VCaP (cell line): ENCODE data around the gene ARL6IP6.
"Not testable (repeated sequence)": the region's sequence is repeated elsewhere in the genome, so short reads cannot be mapped to it uniquely, and the experiment has no call there.

ENCODE experiments used
- H3K27ac ChIP-seq: fragments of 450-650 bp; 2 replicates; pipeline ENCODE4 v1.5.1; 2017
- CTCF ChIP-seq: fragments of 450-650 bp; conservative IDR thresholded peaks from 2 replicates; pipeline ENCODE4 v1.5.1; 2017; ENCODE audit warnings: mild to moderate bottlenecking, moderate library complexity

ARL6IP6 gene

GRCh38 chr2:152723918-152724317, 5.5 kb downstream of the ARL6IP6 start:
- no peak for TF ChIP-seq CTCF
- H3K27ac ChIP-seq: peak overlapping the region; percentile 61

- peak overlapping the region; percentile 76 for H3K27ac ChIP-seq
- TF ChIP-seq CTCF: no peak
Observed at GRCh38 chr2:152729844-152730243, 11.4 kb downstream of the ARL6IP6 start.

- TF ChIP-seq CTCF: no peak
- peak overlapping the region; percentile 76 for H3K27ac ChIP-seq
Observed at GRCh38 chr2:152730591-152731333, 12.3 kb downstream of the ARL6IP6 start.

GRCh38 chr2:152737509-152737908, 19.1 kb downstream of the ARL6IP6 start:
- not testable (repeated sequence) for H3K27ac ChIP-seq

- no peak for TF ChIP-seq CTCF
- H3K27ac ChIP-seq: no peak overlapping the region
Observed at GRCh38 chr2:152738438-152738837, 20.0 kb downstream of the ARL6IP6 start.

GRCh38 chr2:152739705-152740104, 21.3 kb downstream of the ARL6IP6 start:
- H3K27ac ChIP-seq: not testable (repeated sequence)

GRCh38 chr2:152740743-152741328, 22.4 kb downstream of the ARL6IP6 start:
- no peak overlapping the region for H3K27ac ChIP-seq
- peak; percentile 87 for TF ChIP-seq CTCF

GRCh38 chr2:152743002-152743401, 24.6 kb downstream of the ARL6IP6 start:
- peak; percentile 76 for TF ChIP-seq CTCF
- H3K27ac ChIP-seq: no peak overlapping the region

GRCh38 chr2:152747751-152748150, 29.3 kb downstream of the ARL6IP6 start:
- H3K27ac ChIP-seq: peak overlapping the region; percentile 59; the same call in 1 of the 2 replicates
